H1 (cell line): Measurements from ENCODE around the gene GRSF1. TPM values are rescaled to one million over a fixed set of nuclear protein-coding genes. Genes with fewer than 3 reads are reported as not detected.

Experiments used
- CTCF ChIA-PET: fragments of 300-600 bp; sonication (Branson Sonifier 250); formaldehyde crosslinking; loops from one replicate; lab custom pipeline; 2021; ENCODE audit not compliant: partially characterized antibody; lab: Charles Lee
- POLR2A ChIA-PET: fragments of 300-600 bp; sonication (Branson Sonifier 250); formaldehyde crosslinking; loops from one replicate; lab custom pipeline; 2021; ENCODE audit warnings: inconsistent platforms; ENCODE audit not compliant: partially characterized antibody; lab: Charles Lee
- DNase-seq, 2 experiments: peaks; one replicate each; pipeline versions ENCODE4 v3.0.0 to v3.0.0-alpha.2; 2010 to 2022; ENCODE audit warnings: low spot score in 2 of 2, low read depth in 1 of 2, mixed read lengths in 1 of 2
- FAIRE-seq: peaks from 2 replicates; lab custom pipeline; 2011; peaks lifted over from hg19 to GRCh38; lab: Jason Lieb, UNC
- H2AFZ ChIP-seq: 2 replicates; pipeline ENCODE4 v1.8.1; 2012; ENCODE audit warnings: low read length, inconsistent platforms
- H2AK5ac ChIP-seq: 2 replicates; pipeline ENCODE4 v1.6.1; 2013; ENCODE audit warnings: low read depth, low read length
- H2BK120ac ChIP-seq: replicated peaks from 2 replicates; pipeline ENCODE3; 2013; ENCODE audit warnings: low read depth, low read length, inconsistent platforms
- H2BK12ac ChIP-seq: 2 replicates; pipeline ENCODE4 v1.6.1; 2013; ENCODE audit warnings: low read depth, low read length
- H2BK15ac ChIP-seq: 2 replicates; pipeline ENCODE4 v1.6.1; 2013; ENCODE audit warnings: low read length
- H2BK20ac ChIP-seq: 2 replicates; pipeline ENCODE4 v1.6.1; 2013; ENCODE audit warnings: low read length
- H2BK5ac ChIP-seq: 2 replicates; pipeline ENCODE4 v1.6.1; 2013; ENCODE audit warnings: low read depth, low read length
- H3K14ac ChIP-seq: 2 replicates; pipeline ENCODE4 v1.6.1; 2013; ENCODE audit warnings: inconsistent platforms; ENCODE audit not compliant: insufficient read length
- H3K18ac ChIP-seq: 2 replicates; pipeline ENCODE4 v1.6.1; 2013; ENCODE audit warnings: low read length; ENCODE audit errors: extremely low read depth
- H3K23ac ChIP-seq: 2 replicates; pipeline ENCODE4 v1.6.1; 2013; ENCODE audit warnings: inconsistent platforms; ENCODE audit not compliant: insufficient read length
- H3K23me2 ChIP-seq: 2 replicates; pipeline ENCODE4 v1.6.1; 2013; ENCODE audit warnings: low read depth, low read length
- H3K27ac ChIP-seq: 2 replicates; pipeline ENCODE4 v1.6.1; 2011; ENCODE audit warnings: low read depth, low read length, inconsistent platforms
- H3K27me3 ChIP-seq, 4 experiments: replicated peaks in 1 of 4; 1 replicate in 1 of 4; 2 replicates in 3 of 4; pipeline versions ENCODE4 v1.6.1 to v1.8.1; 2011 to 2013; ENCODE audit warnings: low read length in 3 of 4, mild to moderate bottlenecking in 3 of 4, inconsistent platforms in 2 of 4, mixed read lengths in 2 of 4, moderate library complexity in 1 of 4; ENCODE audit not compliant: control insufficient read depth in 3 of 4, insufficient read depth in 3 of 4; ENCODE audit errors: extremely low read depth in 1 of 4
- H3K36me3 ChIP-seq, 4 experiments: 2 replicates each; pipeline versions ENCODE4 v1.6.1 to v1.8.1; 2011 to 2013; ENCODE audit warnings: mild to moderate bottlenecking in 4 of 4, low read length in 3 of 4, moderate library complexity in 2 of 4, control low read depth in 1 of 4, inconsistent platforms in 1 of 4; ENCODE audit not compliant: insufficient read depth in 4 of 4, control insufficient read depth in 2 of 4
- H3K4ac ChIP-seq: replicated peaks from 2 replicates; pipeline ENCODE3; 2013; ENCODE audit warnings: low read length, low read depth, mixed read lengths, inconsistent platforms; ENCODE audit not compliant: insufficient read length
- H3K4me1 ChIP-seq, 4 experiments: replicated peaks in 1 of 4; 1 replicate in 1 of 4; 2 replicates in 3 of 4; pipeline versions ENCODE4 v1.6.1 to v1.8.1; 2011 to 2013; ENCODE audit warnings: low read length in 3 of 4, inconsistent platforms in 2 of 4, mixed read lengths in 1 of 4; ENCODE audit not compliant: insufficient read depth in 4 of 4, control insufficient read depth in 3 of 4
- H3K4me2 ChIP-seq, 2 experiments: 2 replicates each; pipeline versions ENCODE4 v1.6.1 to v1.8.1; 2011 to 2013; ENCODE audit warnings: low read depth in 2 of 2, low read length in 2 of 2, control low read depth in 1 of 2, inconsistent platforms in 1 of 2, mild to moderate bottlenecking in 1 of 2; ENCODE audit not compliant: insufficient read depth in 1 of 2
- H3K4me3 ChIP-seq, 4 experiments: fragments of 200-600, 300-600 bp in 1 of 4; sonication (generic), shearing (Covaris generic), sonication (Bioruptor Twin) in 1 of 4; 2 replicates each; pipeline versions ENCODE4 v1.5.1 to v1.8.1; 2011 to 2016; ENCODE audit warnings: low read length in 4 of 4, low read depth in 3 of 4, control low read depth in 2 of 4, inconsistent platforms in 2 of 4, mild to moderate bottlenecking in 2 of 4, mixed read lengths in 1 of 4, moderate library complexity in 1 of 4; ENCODE audit not compliant: insufficient read depth in 2 of 4; ENCODE audit errors: extremely low read depth in 1 of 4
- H3K56ac ChIP-seq: replicated peaks from 2 replicates; pipeline ENCODE3; 2013; ENCODE audit warnings: low read depth, mild to moderate bottlenecking, mixed read lengths, low read length, inconsistent platforms; ENCODE audit not compliant: insufficient read length
- H3K79me1 ChIP-seq: 2 replicates; pipeline ENCODE4 v1.6.1; 2013; ENCODE audit warnings: low read depth, low read length, control low read depth
- H3K79me2 ChIP-seq, 2 experiments: 2 replicates each; pipeline versions ENCODE4 v1.6.1 to v1.8.1; 2012 to 2013; ENCODE audit warnings: low read length in 2 of 2, mild to moderate bottlenecking in 2 of 2, inconsistent platforms in 1 of 2; ENCODE audit not compliant: insufficient read depth in 2 of 2, control insufficient read depth in 1 of 2
- H3K9ac ChIP-seq, 4 experiments: replicated peaks in 1 of 4; 1 replicate in 1 of 4; 2 replicates in 3 of 4; pipeline versions ENCODE4 v1.6.1 to v1.8.1; 2011 to 2013; ENCODE audit warnings: low read depth in 3 of 4, low read length in 3 of 4, control low read depth in 2 of 4, mild to moderate bottlenecking in 2 of 4, moderate library complexity in 2 of 4, inconsistent platforms in 1 of 4; ENCODE audit errors: extremely low read depth in 1 of 4
- H3K9me3 ChIP-seq, 2 experiments: 2 replicates each; pipeline versions ENCODE4 v1.6.1 to v1.8.1; 2012 to 2013; ENCODE audit warnings: mild to moderate bottlenecking in 2 of 2, moderate library complexity in 2 of 2, control low read depth in 1 of 2, inconsistent platforms in 1 of 2, low read depth in 1 of 2, low read length in 1 of 2, mixed read lengths in 1 of 2; ENCODE audit not compliant: insufficient read depth in 2 of 2
- H4K20me1 ChIP-seq, 2 experiments: replicated peaks in 1 of 2; 2 replicates each; pipeline versions ENCODE3 to v1.8.1; 2011 to 2013; ENCODE audit warnings: inconsistent platforms in 2 of 2, low read length in 2 of 2, mild to moderate bottlenecking in 1 of 2; ENCODE audit not compliant: insufficient read depth in 2 of 2, control insufficient read depth in 1 of 2
- H4K5ac ChIP-seq: 2 replicates; pipeline ENCODE4 v1.6.1; 2013; ENCODE audit warnings: low read length, low read depth, mixed read lengths, inconsistent platforms; ENCODE audit not compliant: insufficient read length
- H4K8ac ChIP-seq: 2 replicates; pipeline ENCODE4 v1.8.0; 2013; ENCODE audit warnings: mild to moderate bottlenecking, moderate library complexity, low read length, inconsistent platforms; ENCODE audit not compliant: insufficient read depth; ENCODE audit errors: extremely low read depth
- H4K91ac ChIP-seq: replicated peaks from 2 replicates; pipeline ENCODE3; 2013; ENCODE audit warnings: low read length, mixed read lengths, inconsistent platforms; ENCODE audit not compliant: insufficient read length
- POU5F1 ChIP-seq: IDR thresholded peaks from 2 replicates; pipeline ENCODE4 v1.6.1; 2011; ENCODE audit warnings: low read depth, mild to moderate bottlenecking, low read length, moderate library complexity
- TEAD4 ChIP-seq: IDR thresholded peaks from 2 replicates; pipeline ENCODE4 v1.6.1; 2012; ENCODE audit warnings: low read depth, low read length, inconsistent platforms, mixed read lengths
- polyA plus RNA-seq, 7 experiments: library from polyadenylated mRNA; depleted of rRNA in 3 of 7; stranded (reverse) in 5 of 7; unstranded in 2 of 7; fragments of >200 nt in 5 of 7; fragments of 200-250 nt in 2 of 7; gene quantifications; 1 replicate in 5 of 7; 2 replicates in 1 of 7; 4 replicates in 1 of 7; pipeline versions ENCODE4 v1.2.1 to v1.2.3, GENCODE V29; 2011 to 2013; ENCODE audit warnings: missing spikeins in 2 of 7, mixed read lengths in 2 of 7
- total RNA-seq: library from RNA; stranded (reverse); fragmentation: NEBNext Ultra II Directional; extraction: Animal tissue kit (Norgen Biotek cat#: 25700); gene quantifications from 2 replicates; pipeline ENCODE4 v1.2.1, GENCODE V29; 2021

GRSF1 gene
- total and polyA plus RNA-seq, 2 of the 8 experiments (the other 6 are each of a cell fraction or from before 2014, with no cell fraction given): 44.3 to 112 TPM

DNA sequence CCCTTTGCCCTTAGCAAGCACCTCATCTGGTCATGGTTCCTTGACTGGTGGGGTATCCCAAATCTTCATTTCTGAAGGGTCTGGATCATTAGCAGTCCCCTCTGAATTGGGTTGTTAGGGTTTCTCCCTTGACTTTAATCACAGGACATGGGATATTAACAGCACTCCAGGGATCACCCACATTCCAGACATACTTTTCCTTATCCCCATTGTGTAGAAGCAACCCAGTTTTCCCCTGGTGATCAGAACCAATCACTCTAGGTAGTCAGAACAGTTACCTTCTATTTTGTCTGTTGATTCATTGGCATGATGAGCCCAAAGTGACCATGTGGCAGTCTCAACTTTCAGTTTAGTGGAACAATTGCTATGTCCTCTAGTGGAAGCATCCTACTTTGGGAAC is 29.1 kb upstream of the GRSF1 start:
- peak overlapping the region; percentile 20 to 40; a peak in 2 of 4 replicates for H3K4me2 ChIP-seq
- H3K14ac ChIP-seq: no peak overlapping the region
- no peak overlapping the region for H2BK15ac ChIP-seq
- peak; percentile 75; the same call in 1 of the 2 replicates for TF ChIP-seq TEAD4
- no peak for TF ChIP-seq POU5F1
- no peaks in the 10 kb centered on the region for H3K9me3 ChIP-seq
- peak; percentile 75 for FAIRE-seq
- H4K5ac ChIP-seq: no peak overlapping the region
- H3K18ac ChIP-seq: no peak overlapping the region
- ChIA-PET CTCF (no interaction called here), POLR2A (no interaction called here)
- no peak overlapping the region for H4K8ac ChIP-seq
- no peak overlapping the region for H3K4ac ChIP-seq
- H3K79me2 ChIP-seq: no peaks in the 10 kb centered on the region
- no peaks in the 10 kb centered on the region for H3K79me1 ChIP-seq
- H3K4me3 ChIP-seq: no peak overlapping the region
- H2BK5ac ChIP-seq: peak overlapping the region; percentile 63; the same call in 1 of the 2 replicates
- H2AFZ ChIP-seq: peak overlapping the region; percentile 73; the same call in 1 of the 2 replicates
- H2BK12ac ChIP-seq: no peak overlapping the region
- H4K20me1 ChIP-seq: no peaks in the 10 kb centered on the region
- H2BK20ac ChIP-seq: no peak overlapping the region
- H3K9ac ChIP-seq: no peak overlapping the region; a peak in 1 of 7 replicates
- no peak overlapping the region for H2BK120ac ChIP-seq
- no peak overlapping the region for H3K23ac ChIP-seq
- H3K23me2 ChIP-seq: no peaks in the 10 kb centered on the region
- no peaks in the 10 kb centered on the region; a peak in 1 of 7 replicates for H3K27me3 ChIP-seq
- H3K56ac ChIP-seq: no peak overlapping the region
- peaks cover 0 to 4% (median 3%) of the 10 kb centered on the region in 4 experiments; a peak in 4 of 7 replicates for H3K4me1 ChIP-seq
- H3K27ac ChIP-seq: no peak overlapping the region
- H4K91ac ChIP-seq: no peak overlapping the region
- no peak overlapping the region for H2AK5ac ChIP-seq
- no peaks in the 10 kb centered on the region for H3K36me3 ChIP-seq
- DNase-seq: no peak
